SU-DHL-6 (cell line): ENCODE measurements around the gene ZDHHC17.

Experiments
- EZH2phosphoT487 ChIP-seq: fragments of 200-600 bp; sonication (generic), shearing (Covaris generic); conservative IDR thresholded peaks from 2 replicates; pipeline ENCODE4 v1.6.1; 2018; ENCODE audit warnings: mild to moderate bottlenecking, antibody characterized with exemption, low read length, moderate library complexity, mixed read lengths
- TF ChIP-seq, protein P1 (sequence below): fragments of 200-600 bp; sonication (generic); IDR thresholded peaks from one replicate; pipeline ENCODE4 v1.5.1; 2017; ENCODE audit warnings: antibody characterized with exemption, mild to moderate bottlenecking, low read length, moderate library complexity; ENCODE audit not compliant: insufficient read depth, poor library complexity, severe bottlenecking

DNA sequence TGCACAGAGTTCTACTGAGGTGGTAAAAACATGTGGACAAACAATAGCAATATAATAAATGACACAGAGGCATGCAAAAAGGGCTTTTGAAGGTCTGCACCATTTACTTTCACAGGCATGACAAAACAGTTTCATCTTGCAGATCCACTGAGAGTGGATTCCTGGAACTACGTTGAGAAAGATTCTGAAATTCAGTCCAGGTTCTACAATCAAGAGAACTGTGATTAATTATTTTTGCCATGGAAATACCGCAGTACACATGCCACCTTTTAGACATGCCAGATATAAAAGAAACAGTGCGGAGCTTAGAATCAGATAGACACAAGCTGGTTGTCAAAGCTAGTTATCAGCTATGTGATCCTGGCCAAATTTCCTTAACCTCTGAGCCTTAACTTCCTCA, 110.1 kb downstream of the ZDHHC17 start:
- TF ChIP-seq, protein P1, sequence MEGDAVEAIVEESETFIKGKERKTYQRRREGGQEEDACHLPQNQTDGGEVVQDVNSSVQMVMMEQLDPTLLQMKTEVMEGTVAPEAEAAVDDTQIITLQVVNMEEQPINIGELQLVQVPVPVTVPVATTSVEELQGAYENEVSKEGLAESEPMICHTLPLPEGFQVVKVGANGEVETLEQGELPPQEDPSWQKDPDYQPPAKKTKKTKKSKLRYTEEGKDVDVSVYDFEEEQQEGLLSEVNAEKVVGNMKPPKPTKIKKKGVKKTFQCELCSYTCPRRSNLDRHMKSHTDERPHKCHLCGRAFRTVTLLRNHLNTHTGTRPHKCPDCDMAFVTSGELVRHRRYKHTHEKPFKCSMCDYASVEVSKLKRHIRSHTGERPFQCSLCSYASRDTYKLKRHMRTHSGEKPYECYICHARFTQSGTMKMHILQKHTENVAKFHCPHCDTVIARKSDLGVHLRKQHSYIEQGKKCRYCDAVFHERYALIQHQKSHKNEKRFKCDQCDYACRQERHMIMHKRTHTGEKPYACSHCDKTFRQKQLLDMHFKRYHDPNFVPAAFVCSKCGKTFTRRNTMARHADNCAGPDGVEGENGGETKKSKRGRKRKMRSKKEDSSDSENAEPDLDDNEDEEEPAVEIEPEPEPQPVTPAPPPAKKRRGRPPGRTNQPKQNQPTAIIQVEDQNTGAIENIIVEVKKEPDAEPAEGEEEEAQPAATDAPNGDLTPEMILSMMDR, result no peak
- no peak for TF ChIP-seq EZH2phosphoT487
